Left ventricle myocardium inferior (tissue), 1 donor: ENCODE measurements around the gene INTS4. TPM values are rescaled to one million over a fixed set of nuclear protein-coding genes. Genes with fewer than 3 reads are reported as not detected.
A peak's percentile ranks its signal among the peaks of the same experiment; 100 is the strongest.
"Not testable (repeated sequence)": the region's sequence is repeated elsewhere in the genome, so short reads cannot be mapped to it uniquely, and the experiment has no call there.

Experiments
- DNase-seq: peaks from one replicate; pipeline ENCODE4 v3.0.0-alpha.2; 2020
- H3K27ac ChIP-seq: fragments of 200-600 bp; replicated peaks from 2 replicates; pipeline ENCODE4 v1.8.0; 2021
- H3K27me3 ChIP-seq: fragments of 200-600 bp; 2 replicates; pipeline ENCODE4 v1.8.0; 2021; ENCODE audit warnings: low read depth
- H3K36me3 ChIP-seq: fragments of 200-600 bp; 2 replicates; pipeline ENCODE4 v1.8.0; 2021
- H3K4me1 ChIP-seq: fragments of 200-600 bp; 2 replicates; pipeline ENCODE4 v1.8.0; 2021
- H3K4me3 ChIP-seq: fragments of 200-600 bp; 2 replicates; pipeline ENCODE4 v1.8.0; 2021; ENCODE audit warnings: mild to moderate bottlenecking, moderate library complexity
- H3K9me3 ChIP-seq: fragments of 200-600 bp; replicated peaks from 2 replicates; pipeline ENCODE4 v1.8.0; 2021
- CTCF ChIP-seq: fragments of 200-600 bp; IDR thresholded peaks from 2 replicates; pipeline ENCODE4 v1.8.0; 2021; ENCODE audit warnings: antibody characterized with exemption, mild to moderate bottlenecking, borderline replicate concordance
- intact Hi-C: fragments of 100-400 bp; cut with micrococcal nuclease; formaldehyde crosslinking; loops from one replicate; pipeline ENCODE4 v1.11.0; 2022
- total RNA-seq: library from RNA; stranded (reverse); fragmentation: NEBNext Ultra II Directional; extraction: Animal tissue kit (Norgen Biotek cat#: 25700); gene quantifications from one replicate; pipeline ENCODE4 v1.2.1, GENCODE V29; 2021
- donor health status: DM: no; HTN: yes; CAD: no; lungs with severe emphysema.

INTS4 gene
- total RNA-seq, 1 donor from 2014 or later, result 15.4 TPM

GRCh38 chr11:78030429-78031325 is 36.2 kb upstream of the INTS4 start:
- no peak for TF ChIP-seq CTCF
- no peak overlapping the region for H3K27ac ChIP-seq
- intact Hi-C loops, result no loop called here
- DNase-seq, result peak; percentile 55
- peaks cover 11% of the 10 kb centered on the region for H3K4me1 ChIP-seq
- no peaks in the 10 kb centered on the region for H3K9me3 ChIP-seq
- H3K4me3 ChIP-seq, result no peak overlapping the region
- H3K36me3 ChIP-seq, result no peaks in the 10 kb centered on the region
- no peaks in the 10 kb centered on the region for H3K27me3 ChIP-seq

- H3K9me3 ChIP-seq, H3K36me3 ChIP-seq, H3K27me3 ChIP-seq, intact Hi-C loops, H3K27ac ChIP-seq, DNase-seq, H3K4me3 ChIP-seq: not testable (repeated sequence)
- peaks cover 13% of the 10 kb centered on the region for H3K4me1 ChIP-seq
Observed at GRCh38 chr11:78028423-78028822, 34.0 kb upstream of the INTS4 start.

- Histone ChIP-seq H3K36me3 (no peaks in the 10 kb centered on the region), H3K27ac (no peak overlapping the region), H3K4me1 (peaks cover 19% of the 10 kb centered on the region), H3K27me3 (peaks cover 13% of the 10 kb centered on the region), H3K4me3 (no peak overlapping the region), H3K9me3 (no peaks in the 10 kb centered on the region)
- intact Hi-C loops, result no loop called here
- TF ChIP-seq CTCF, result no peak
- no peak for DNase-seq
Observed at GRCh38 chr11:78027759-78028158, 33.3 kb upstream of the INTS4 start.

- no peaks in the 10 kb centered on the region for H3K36me3 ChIP-seq
- no peak overlapping the region for H3K27ac ChIP-seq
- intact Hi-C loops, result no loop called here
- H3K9me3 ChIP-seq, result no peaks in the 10 kb centered on the region
- no peak for TF ChIP-seq CTCF
- H3K4me3 ChIP-seq, result no peak overlapping the region
- H3K27me3 ChIP-seq, result peaks cover 17% of the 10 kb centered on the region
- DNase-seq, result no peak
- H3K4me1 ChIP-seq, result peaks cover 11% of the 10 kb centered on the region
Observed at GRCh38 chr11:78025378-78025777, 30.9 kb upstream of the INTS4 start.

GRCh38 chr11:78023426-78023825 is 29.0 kb upstream of the INTS4 start:
- no peaks in the 10 kb centered on the region for H3K9me3 ChIP-seq
- H3K4me1 ChIP-seq, result peaks cover 8% of the 10 kb centered on the region
- no peak for DNase-seq
- peak overlapping the region; percentile 62 for H3K4me3 ChIP-seq
- intact Hi-C loops, result no loop called here
- H3K36me3 ChIP-seq, result no peaks in the 10 kb centered on the region
- peaks cover 17% of the 10 kb centered on the region for H3K27me3 ChIP-seq
- H3K27ac ChIP-seq, result no peak overlapping the region
- no peak for TF ChIP-seq CTCF
